OCI-LY3 (cell line): Measurements from ENCODE around the gene TSPAN15.

Experiments used
- CTCF ChIP-seq: fragments of 200-600, 300-600 bp; sonication (generic); IDR thresholded peaks from 2 replicates; pipeline ENCODE4 v1.5.1; 2014; ENCODE audit warnings: antibody characterized with exemption, low read length, low read depth
- EZH2phosphoT487 ChIP-seq: fragments of 200-600 bp; shearing (Covaris generic); IDR thresholded peaks from 2 replicates; pipeline ENCODE4 v1.6.1; 2018; ENCODE audit warnings: antibody characterized with exemption, mixed run types, low read depth

GRCh38 chr10:69481811-69482524 lies 30.7 kb downstream of the TSPAN15 start:
- TF ChIP-seq EZH2phosphoT487 (no peak), CTCF (no peak)
